GM12874 (cell line): ENCODE results near the gene KNG1.

Experiments
- TF ChIP-seq, protein P1 (sequence below): IDR thresholded peaks from 2 replicates; pipeline ENCODE4 v1.5.1; 2011; ENCODE audit warnings: low read depth, mild to moderate bottlenecking, control low read depth, low read length, moderate library complexity; ENCODE audit not compliant: insufficient read depth

Gene KNG1

GRCh38 chr3:186717039-186717457, at the start of gene KNG1:
KNG1 (plus strand) TSS chr3:186717359; CDS start chr3:186717543, 184 bp downstream.
- TF ChIP-seq, protein P1, sequence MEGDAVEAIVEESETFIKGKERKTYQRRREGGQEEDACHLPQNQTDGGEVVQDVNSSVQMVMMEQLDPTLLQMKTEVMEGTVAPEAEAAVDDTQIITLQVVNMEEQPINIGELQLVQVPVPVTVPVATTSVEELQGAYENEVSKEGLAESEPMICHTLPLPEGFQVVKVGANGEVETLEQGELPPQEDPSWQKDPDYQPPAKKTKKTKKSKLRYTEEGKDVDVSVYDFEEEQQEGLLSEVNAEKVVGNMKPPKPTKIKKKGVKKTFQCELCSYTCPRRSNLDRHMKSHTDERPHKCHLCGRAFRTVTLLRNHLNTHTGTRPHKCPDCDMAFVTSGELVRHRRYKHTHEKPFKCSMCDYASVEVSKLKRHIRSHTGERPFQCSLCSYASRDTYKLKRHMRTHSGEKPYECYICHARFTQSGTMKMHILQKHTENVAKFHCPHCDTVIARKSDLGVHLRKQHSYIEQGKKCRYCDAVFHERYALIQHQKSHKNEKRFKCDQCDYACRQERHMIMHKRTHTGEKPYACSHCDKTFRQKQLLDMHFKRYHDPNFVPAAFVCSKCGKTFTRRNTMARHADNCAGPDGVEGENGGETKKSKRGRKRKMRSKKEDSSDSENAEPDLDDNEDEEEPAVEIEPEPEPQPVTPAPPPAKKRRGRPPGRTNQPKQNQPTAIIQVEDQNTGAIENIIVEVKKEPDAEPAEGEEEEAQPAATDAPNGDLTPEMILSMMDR: no peak

- TF ChIP-seq, protein P1: no peak
These were observed 48.7 kb upstream of the KNG1 start for GRCh38 chr3:186668426-186668825.

DNA sequence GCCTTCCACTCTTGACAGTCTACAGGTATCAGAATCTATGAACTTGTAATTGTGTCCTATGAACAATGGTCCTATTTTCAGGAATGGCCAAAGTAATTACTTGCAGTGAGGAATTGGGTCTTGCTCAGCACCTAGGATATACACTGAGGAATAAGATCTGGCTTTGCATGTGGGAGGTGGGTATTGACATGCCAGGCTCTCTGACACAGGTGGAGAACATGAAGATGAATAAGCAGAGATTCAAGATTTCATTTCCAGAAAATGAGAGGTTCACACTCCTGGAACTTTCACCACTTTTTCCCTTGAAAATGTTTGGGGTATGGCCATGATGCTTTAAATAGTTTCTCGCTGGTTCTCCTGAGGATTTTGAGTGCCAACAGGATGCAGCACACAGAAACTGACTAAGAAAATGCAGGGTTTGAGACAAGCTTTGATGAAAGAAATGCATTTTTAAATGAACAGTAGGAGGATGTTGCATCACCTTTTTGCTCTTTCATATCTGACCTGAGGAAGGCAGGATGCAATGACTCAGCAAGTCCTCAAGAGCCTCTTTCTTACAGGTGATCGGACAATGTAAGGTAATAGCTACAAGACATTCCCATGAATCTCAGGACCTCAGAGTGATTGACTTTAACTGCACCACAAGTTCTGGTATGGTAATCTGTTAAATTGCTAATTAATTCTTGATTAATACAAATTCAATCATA, 47.6 kb upstream of the KNG1 start:
- TF ChIP-seq, protein P1: no peak

GRCh38 chr3:186670155-186670554, 47.0 kb upstream of the KNG1 start:
- TF ChIP-seq, protein P1: no peak

GRCh38 chr3:186671051-186671450, 46.1 kb upstream of the KNG1 start:
- TF ChIP-seq, protein P1: no peak

GRCh38 chr3:186678604-186679003, 38.6 kb upstream of the KNG1 start:
- TF ChIP-seq, protein P1: no peak

GRCh38 chr3:186679151-186679550, 38.0 kb upstream of the KNG1 start:
- TF ChIP-seq, protein P1: no peak
